Upper lobe of left lung (tissue), 6 donors: ENCODE data around the gene GSTA2. TPM values are rescaled to one million over a fixed set of nuclear protein-coding genes. Genes with fewer than 3 reads are reported as not detected.
"Not testable (repeated sequence)": the region's sequence is repeated elsewhere in the genome, so short reads cannot be mapped to it uniquely, and the experiment has no call there.

Experiments used
- ATAC-seq, 2 donors: fragments of 200-7000 bp; cut with Tn5 transposase; one replicate each; pipeline ENCODE4 v1.9.1; 2022; ENCODE audit warnings: mild to moderate bottlenecking in 2 of 2, moderate library complexity in 2 of 2; ENCODE audit not compliant: low FRiP score in 2 of 2
- DNase-seq, 2 donors: peaks; one replicate each; pipeline ENCODE4 v3.0.0-alpha.2; 2019 to 2020
- H3K27ac ChIP-seq, 4 donors: fragments of 200-600 bp; sonication (generic); one replicate each; pipeline ENCODE4 v1.5.1; 2016 to 2019
- H3K27me3 ChIP-seq, 4 donors: fragments of 200-600 bp; sonication (generic); one replicate each; pipeline ENCODE4 v1.5.1; 2017 to 2019
- H3K36me3 ChIP-seq, 4 donors: fragments of 200-600 bp; sonication (generic); one replicate each; pipeline ENCODE4 v1.5.1; 2016 to 2019
- H3K4me1 ChIP-seq, 4 donors: fragments of 200-600 bp; sonication (generic); one replicate each; pipeline ENCODE4 v1.5.1; 2018 to 2019
- H3K4me3 ChIP-seq, 4 donors: fragments of 200-600 bp; sonication (generic); one replicate each; pipeline ENCODE4 v1.5.1; 2017 to 2019; ENCODE audit warnings: mild to moderate bottlenecking in 2 of 4, moderate library complexity in 1 of 4
- H3K9me3 ChIP-seq, 4 donors: fragments of 200-600 bp; sonication (generic); one replicate each; pipeline ENCODE4 v1.5.1; 2018 to 2019
- EP300 ChIP-seq, 4 donors: sonication (generic); formaldehyde crosslinking; IDR thresholded peaks; one replicate each; pipeline ENCODE4 v1.5.1; 2017; ENCODE audit warnings: antibody characterized with exemption in 4 of 4, control low read depth in 2 of 4
- POLR2A ChIP-seq, 4 donors: fragments of 450-650 bp; IDR thresholded peaks; one replicate each; pipeline ENCODE4 v1.5.1; 2016 to 2017; ENCODE audit warnings: antibody characterized with exemption in 4 of 4, mild to moderate bottlenecking in 2 of 4
- POLR2AphosphoS5 ChIP-seq, 2 donors: sonication (generic); formaldehyde crosslinking; IDR thresholded peaks; one replicate each; pipeline ENCODE4 v1.5.1; 2017; ENCODE audit warnings: antibody characterized with exemption in 2 of 2
- WGBS, 2 donors: methylation state at CpG; one replicate each; pipeline ENCODE4 v1.1.5; 2017 to 2018; 5-methylcytosine and 5-hydroxymethylcytosine counted together
- total RNA-seq, 6 donors: library from RNA; depleted of rRNA in 4 of 6; stranded (reverse); fragments of >200 nt in 4 of 6; gene quantifications; one replicate each; pipeline versions ENCODE4 v1.1.0 to v1.2.1, GENCODE V29; 2016 to 2021
- TF ChIP-seq, protein P1 (sequence below), 6 experiments: fragments of 450-650 bp in 4 of 6; fragments of 200-600 bp in 2 of 6; sonication (generic) in 2 of 6; IDR thresholded peaks; one replicate each; pipeline ENCODE4 v1.5.1; 2016 to 2019; ENCODE audit warnings: antibody characterized with exemption in 6 of 6
- donor health status: DM: no; HTN: no; CAD: no; lungs with moderate emphysema.
- donor health status: DM: no; HTN: yes; CAD: no; lungs with severe emphysema.

The GSTA2 gene
- 10 to 100 TPM in 1 of 6 donors, 1 to 10 TPM in 2, under 1 TPM in 1, not detected in 2; 0.40 to 35.8 (median 1.6) TPM for total RNA-seq

DNA sequence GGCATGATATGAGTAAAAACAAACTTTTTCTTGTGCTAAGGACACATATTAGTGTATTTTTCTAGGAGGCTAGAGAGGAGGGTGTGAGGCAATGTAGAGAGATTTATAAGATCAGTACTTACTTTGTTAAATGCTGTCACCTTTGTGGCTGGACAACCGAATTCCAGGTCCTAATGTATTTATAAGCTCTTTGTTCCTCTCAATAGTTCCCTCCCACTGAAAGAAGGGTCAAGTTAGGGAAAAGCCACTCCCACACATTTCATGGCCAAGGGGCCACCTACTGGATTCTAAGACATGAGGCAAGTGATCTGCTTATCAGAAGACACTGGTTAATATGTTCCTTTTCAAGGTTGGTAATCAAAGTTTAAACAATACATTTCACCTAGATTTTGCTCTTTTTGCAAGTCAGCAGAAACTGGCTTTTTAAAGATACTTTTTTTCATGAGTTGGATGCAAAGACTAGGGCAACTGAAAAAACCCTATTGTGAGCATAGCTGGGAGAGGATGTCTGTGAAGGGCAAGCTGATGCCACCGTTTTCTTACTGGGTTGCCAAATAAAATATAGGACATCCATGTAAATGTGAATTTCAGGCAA lies at the start of gene GSTA2:
TSS of gene GSTA2 (minus strand) at position 154 of the 595 bp plus-strand sequence. CDS start 5,528 bp downstream, outside the sequence.
- not testable (repeated sequence) for DNase-seq, H3K9me3 ChIP-seq, H3K36me3 ChIP-seq, H3K27me3 ChIP-seq, ATAC-seq, H3K27ac ChIP-seq, H3K4me1 ChIP-seq, H3K4me3 ChIP-seq
- 65 to 69% methylated on average over 2 of the region's 2 CpGs for WGBS, 2 donors

DNA sequence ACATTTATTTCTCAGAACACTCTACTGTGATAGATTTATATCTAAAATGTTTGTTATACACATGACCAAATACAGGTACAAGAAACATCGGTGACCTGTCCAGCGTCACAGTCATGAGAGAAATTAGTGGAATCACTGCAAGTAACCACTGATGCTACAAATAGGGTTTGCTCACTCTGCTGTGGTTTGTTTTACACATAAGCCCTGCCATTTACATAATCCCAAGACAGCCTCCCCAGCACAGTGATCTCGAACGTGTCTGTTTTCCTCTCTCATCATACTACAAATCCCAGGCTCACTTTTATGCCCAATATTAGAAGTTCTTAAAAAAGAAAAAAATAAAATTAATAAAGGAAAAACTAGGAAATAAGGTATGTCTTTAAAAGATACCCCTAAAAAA lies 46.5 kb upstream of the GSTA2 start:
- H3K27me3 ChIP-seq, DNase-seq, H3K36me3 ChIP-seq, H3K4me1 ChIP-seq, H3K9me3 ChIP-seq, ATAC-seq, H3K4me3 ChIP-seq, H3K27ac ChIP-seq: not testable (repeated sequence)
- WGBS, 2 donors: 84 to 85% methylated on average over 4 of the region's 4 CpGs

DNA sequence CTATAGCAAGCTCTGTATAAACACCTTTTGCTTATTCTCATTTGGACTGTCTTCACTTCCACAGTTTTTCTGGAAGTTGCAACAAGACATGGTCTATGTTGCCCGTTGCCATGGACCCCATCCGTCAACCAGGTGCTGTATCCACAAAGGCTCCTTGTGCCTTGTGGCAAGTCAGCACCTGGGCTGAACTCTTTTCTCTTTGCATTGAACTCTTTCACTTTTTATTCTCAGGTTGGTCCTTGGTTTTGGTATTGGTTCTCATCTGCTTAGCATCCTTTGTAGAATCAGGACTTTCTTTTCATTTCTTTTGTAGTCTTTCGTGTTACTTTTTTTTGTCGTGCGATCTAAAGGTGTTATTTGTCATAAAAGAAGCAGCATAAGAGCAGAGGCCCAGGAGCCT lies 45.4 kb upstream of the GSTA2 start:
- H3K36me3 ChIP-seq: no peaks in the 10 kb centered on the region
- TF ChIP-seq, protein P1, sequence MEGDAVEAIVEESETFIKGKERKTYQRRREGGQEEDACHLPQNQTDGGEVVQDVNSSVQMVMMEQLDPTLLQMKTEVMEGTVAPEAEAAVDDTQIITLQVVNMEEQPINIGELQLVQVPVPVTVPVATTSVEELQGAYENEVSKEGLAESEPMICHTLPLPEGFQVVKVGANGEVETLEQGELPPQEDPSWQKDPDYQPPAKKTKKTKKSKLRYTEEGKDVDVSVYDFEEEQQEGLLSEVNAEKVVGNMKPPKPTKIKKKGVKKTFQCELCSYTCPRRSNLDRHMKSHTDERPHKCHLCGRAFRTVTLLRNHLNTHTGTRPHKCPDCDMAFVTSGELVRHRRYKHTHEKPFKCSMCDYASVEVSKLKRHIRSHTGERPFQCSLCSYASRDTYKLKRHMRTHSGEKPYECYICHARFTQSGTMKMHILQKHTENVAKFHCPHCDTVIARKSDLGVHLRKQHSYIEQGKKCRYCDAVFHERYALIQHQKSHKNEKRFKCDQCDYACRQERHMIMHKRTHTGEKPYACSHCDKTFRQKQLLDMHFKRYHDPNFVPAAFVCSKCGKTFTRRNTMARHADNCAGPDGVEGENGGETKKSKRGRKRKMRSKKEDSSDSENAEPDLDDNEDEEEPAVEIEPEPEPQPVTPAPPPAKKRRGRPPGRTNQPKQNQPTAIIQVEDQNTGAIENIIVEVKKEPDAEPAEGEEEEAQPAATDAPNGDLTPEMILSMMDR (IDR thresholded peaks at IDR 0.05): no peak
- TF ChIP-seq POLR2AphosphoS5 (IDR thresholded peaks at IDR 0.05): no peak
- no peak for TF ChIP-seq POLR2A (IDR thresholded peaks at IDR 0.05)
- no peak for TF ChIP-seq EP300 (IDR thresholded peaks at IDR 0.05)
- no peak for DNase-seq
- H3K27me3 ChIP-seq: no peaks in the 10 kb centered on the region
- no peak overlapping the region for H3K4me3 ChIP-seq
- H3K4me1 ChIP-seq: no peaks in the 10 kb centered on the region
- no peak overlapping the region for H3K27ac ChIP-seq
- WGBS, 2 donors: 88 to 90% methylated on average over 5 of the region's 5 CpGs
- no peak for ATAC-seq
- no peaks in the 10 kb centered on the region for H3K9me3 ChIP-seq

DNA sequence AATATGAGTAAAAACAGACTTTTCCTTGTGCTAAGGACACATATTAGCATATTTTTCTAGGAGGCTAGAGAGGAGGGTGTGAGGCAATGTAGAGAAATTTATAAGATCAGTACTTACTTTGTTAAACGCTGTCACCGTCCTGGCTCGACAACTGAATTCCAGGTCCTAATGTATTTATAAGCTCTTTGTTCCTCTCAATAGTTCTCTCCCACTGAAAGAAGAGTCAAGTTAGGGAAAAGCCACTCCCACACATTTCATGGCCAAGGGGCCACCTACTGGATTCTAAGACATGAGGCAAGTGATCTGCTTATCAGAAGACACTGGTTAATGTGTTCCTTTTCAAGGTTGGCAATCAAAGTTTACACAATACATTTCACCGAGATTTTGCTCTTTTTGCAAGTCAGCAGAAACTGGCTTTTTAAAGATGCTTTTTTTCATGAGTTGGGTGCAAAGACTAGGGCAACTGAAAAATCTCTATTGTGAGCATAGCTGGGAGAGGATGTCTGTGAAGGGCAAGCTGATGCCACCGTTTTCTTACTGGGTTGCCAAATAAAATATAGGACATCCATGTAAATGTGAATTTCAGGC lies 40.5 kb upstream of the GSTA2 start, which contains the start of gene GSTA1:
TSS of gene GSTA1 (minus strand) at position 149 of the 588 bp plus-strand sequence. CDS start 4,549 bp downstream, outside the sequence.
- not testable (repeated sequence) for ATAC-seq

DNA sequence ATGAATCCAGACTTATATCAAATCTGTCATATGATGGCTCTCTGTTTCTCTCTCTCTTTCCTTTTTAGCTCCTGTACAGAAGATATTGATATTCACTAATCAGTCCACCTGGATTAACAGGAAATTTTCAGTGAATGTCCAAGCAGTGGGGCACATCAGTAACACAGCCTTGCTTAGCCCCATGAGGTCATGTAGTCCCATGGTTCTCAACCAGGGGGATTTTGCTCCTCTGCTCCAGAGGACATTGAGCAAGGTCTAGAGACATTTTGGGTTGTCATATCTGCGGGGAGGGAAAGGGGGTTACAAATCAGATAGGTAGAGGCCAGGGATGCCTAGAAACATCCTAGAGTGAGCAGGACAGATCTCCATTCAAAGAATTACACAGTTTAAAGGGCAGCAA lies 39.5 kb upstream of the GSTA2 start:
- ATAC-seq (no peak), DNase-seq (no peak)
- TF ChIP-seq POLR2AphosphoS5 (IDR thresholded peaks at IDR 0.05) (no peak), EP300 (IDR thresholded peaks at IDR 0.05) (no peak), POLR2A (IDR thresholded peaks at IDR 0.05) (no peak)
- TF ChIP-seq, protein P1 (IDR thresholded peaks at IDR 0.05): no peak
- no peak overlapping the region for H3K27ac ChIP-seq
- no peaks in the 10 kb centered on the region for H3K27me3 ChIP-seq
- H3K36me3 ChIP-seq: no peaks in the 10 kb centered on the region
- H3K4me3 ChIP-seq: no peak overlapping the region
- 89 to 92% methylated on average over 1 of the region's 1 CpG for WGBS, 2 donors
- no peaks in the 10 kb centered on the region for H3K9me3 ChIP-seq
- no peaks in the 10 kb centered on the region for H3K4me1 ChIP-seq

More for the DNA sequence above, 40.5 kb upstream of the GSTA2 start, which contains the start of gene GSTA1:
- not testable (repeated sequence) for H3K36me3 ChIP-seq, H3K27me3 ChIP-seq, H3K4me3 ChIP-seq, H3K27ac ChIP-seq, DNase-seq, H3K9me3 ChIP-seq, H3K4me1 ChIP-seq
- WGBS, 2 donors: 45 to 61% methylated on average over 5 of the region's 5 CpGs

DNA sequence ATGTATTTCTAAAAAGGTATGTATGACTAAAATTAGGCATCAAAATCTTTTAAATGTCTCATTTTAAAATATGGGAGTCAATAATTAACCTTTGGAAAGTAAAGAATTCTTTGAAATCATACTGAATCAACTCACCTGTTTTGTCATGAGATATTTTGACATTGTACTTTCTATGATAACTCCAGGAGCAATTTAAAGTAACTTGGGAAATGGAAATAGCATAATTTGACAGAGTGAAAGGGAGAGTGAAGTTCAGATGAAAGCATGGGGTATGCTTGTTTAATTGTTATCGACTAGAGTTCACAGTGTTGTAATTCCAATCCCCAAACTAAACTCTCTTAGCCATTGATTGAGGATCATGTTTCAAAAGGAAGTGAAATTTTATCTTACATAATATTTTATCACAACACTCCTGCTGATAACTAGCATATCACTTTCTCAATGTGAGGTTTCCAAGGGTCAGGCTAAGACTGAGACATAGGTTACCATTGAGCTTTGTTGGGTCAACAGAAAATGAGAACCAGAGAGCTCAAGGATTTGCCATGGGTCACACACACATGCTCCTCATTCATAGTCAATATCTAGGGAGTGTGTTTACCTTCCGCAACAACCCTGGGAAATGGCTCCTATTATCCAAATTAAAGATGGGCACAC lies 38.0 kb upstream of the GSTA2 start:
- Histone ChIP-seq H3K36me3 (no peaks in the 10 kb centered on the region), H3K4me3 (no peak overlapping the region), H3K4me1 (no peaks in the 10 kb centered on the region), H3K9me3 (no peaks in the 10 kb centered on the region), H3K27me3 (no peaks in the 10 kb centered on the region), H3K27ac (no peak overlapping the region)
- DNase-seq (no peak), ATAC-seq (no peak)
- 80 to 81% methylated on average over 2 of the region's 2 CpGs for whole genome bisulfite sequencing, 2 donors
- TF ChIP-seq, protein P1 (IDR thresholded peaks at IDR 0.05): no peak
- TF ChIP-seq POLR2AphosphoS5 (IDR thresholded peaks at IDR 0.05) (no peak), POLR2A (IDR thresholded peaks at IDR 0.05) (no peak), EP300 (IDR thresholded peaks at IDR 0.05) (no peak)

DNA sequence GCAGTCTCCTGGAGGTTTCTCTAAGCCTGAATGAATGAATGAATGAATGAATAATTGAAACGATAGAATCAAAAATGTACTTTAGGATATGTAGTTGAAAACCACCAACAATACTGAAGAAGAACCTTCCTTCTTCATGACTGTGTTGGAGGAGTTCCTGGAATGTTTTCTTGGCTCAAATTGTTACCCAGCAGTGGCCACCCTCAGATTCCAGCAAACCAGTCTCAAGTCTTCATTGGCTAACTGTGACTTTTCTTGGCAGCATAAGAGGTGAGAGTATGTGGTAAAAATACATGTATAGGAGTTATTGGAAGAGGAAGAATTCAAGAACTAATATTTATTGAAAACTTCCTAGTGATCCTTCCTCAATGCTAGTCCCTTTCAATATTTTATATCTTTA lies 36.0 kb upstream of the GSTA2 start:
- not testable (repeated sequence) for H3K27ac ChIP-seq, DNase-seq, H3K27me3 ChIP-seq, ATAC-seq, H3K36me3 ChIP-seq, H3K9me3 ChIP-seq, H3K4me1 ChIP-seq, H3K4me3 ChIP-seq
- WGBS, 2 donors: 80 to 84% methylated on average over 1 of the region's 1 CpG

DNA sequence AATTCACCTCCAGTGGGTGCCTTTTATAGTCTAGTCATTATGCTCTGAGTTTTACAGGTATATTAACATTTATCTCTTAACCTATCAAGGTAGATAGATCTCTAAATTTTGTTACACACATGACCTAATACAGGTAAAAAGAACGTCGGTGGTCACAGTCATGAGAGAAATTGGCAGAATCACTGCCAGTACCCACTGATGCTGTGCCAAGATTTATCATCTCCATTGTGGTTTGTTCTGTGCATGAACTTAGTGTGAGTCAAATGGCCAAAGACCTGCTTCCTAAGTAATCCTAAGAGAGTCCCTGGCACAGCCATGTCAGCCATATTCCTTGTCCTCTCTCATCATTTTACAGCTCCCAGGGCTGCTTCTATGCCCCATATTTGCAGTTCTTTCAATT lies 31.1 kb upstream of the GSTA2 start:
- not testable (repeated sequence) for H3K4me3 ChIP-seq, H3K36me3 ChIP-seq, H3K4me1 ChIP-seq, H3K27ac ChIP-seq, DNase-seq, H3K9me3 ChIP-seq, H3K27me3 ChIP-seq, ATAC-seq
- 90 to 96% methylated on average over 2 of the region's 2 CpGs for WGBS, 2 donors
